Measurements from ENCODE around the gene APBA2.

APBA2 gene

GRCh38 chr15:29058903-29059539 lies 173.2 kb downstream of the APBA2 start:
- DNase-seq (ENCODE audit: low read depth in 2 of 2) = no peak

DNA sequence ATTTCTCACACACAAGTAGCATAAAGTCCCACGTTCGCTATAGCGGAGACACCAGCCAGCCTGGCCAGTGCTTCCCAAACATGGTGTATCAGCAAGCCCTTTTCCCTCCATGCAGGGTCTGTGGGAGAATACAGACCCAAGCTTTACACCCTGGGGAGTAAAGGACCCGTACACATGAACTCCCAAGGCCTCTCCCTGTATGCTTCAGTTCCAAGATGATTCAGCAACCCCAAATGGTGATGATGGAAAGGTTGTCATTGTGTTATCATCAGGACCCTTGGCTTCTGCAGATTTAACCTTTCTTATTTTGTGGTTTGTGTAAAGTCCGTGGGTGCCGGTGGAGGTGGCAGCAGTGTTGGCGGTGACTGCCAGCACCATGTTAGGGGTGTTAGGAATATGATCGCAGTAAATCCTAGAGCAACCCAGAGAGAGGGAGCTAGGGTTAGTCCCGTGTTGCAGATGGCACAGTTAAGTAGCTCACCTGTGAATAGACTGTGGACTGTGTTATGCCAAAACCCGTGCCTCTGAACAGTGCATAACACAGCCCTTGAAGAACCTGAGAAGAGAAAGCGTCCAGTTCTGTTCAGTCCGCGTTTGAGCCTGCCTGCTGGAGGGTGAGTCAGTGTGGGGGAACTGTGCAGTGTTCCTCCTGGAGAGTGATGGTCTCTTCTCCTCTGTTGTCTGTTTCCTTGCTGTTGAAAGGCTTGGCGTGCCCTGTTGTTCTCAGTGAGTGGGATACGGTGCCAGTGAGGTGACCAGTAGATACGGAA lies 174.3 kb downstream of the APBA2 start:
- no peak for DNase-seq (ENCODE audit: low read depth in 2 of 2)

GRCh38 chr15:29061746-29062145 lies 176.0 kb downstream of the APBA2 start:
- DNase-seq (ENCODE audit: low read depth in 2 of 2) = no peak

GRCh38 chr15:29062179-29062591 lies 176.4 kb downstream of the APBA2 start:
- DNase-seq (ENCODE audit: low read depth in 2 of 2) = no peak

DNA sequence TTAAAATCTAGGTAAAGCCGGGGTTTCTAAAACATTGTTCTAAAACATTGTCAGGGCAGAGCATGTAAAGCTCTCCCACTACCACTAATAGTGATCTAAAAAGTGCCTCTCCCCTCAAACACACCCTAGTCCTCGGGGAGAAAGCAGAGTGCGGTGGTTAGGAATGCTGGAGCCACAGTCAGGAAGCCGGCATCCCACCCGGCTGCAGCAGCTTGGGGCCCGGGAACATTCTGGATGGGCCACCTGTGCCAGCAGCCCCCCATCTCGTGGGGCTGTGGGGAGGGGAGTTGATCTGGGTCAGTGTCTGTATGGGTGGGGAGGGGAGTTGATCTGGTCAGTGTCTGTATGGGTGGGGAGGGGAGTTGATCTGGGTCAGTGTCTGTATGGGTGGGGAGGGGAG lies 176.9 kb downstream of the APBA2 start:
- DNase-seq (ENCODE audit: low read depth in 2 of 2) = no peak

GRCh38 chr15:29063646-29064045 lies 177.9 kb downstream of the APBA2 start:
- DNase-seq (ENCODE audit: low read depth in 2 of 2) = no peak

DNA sequence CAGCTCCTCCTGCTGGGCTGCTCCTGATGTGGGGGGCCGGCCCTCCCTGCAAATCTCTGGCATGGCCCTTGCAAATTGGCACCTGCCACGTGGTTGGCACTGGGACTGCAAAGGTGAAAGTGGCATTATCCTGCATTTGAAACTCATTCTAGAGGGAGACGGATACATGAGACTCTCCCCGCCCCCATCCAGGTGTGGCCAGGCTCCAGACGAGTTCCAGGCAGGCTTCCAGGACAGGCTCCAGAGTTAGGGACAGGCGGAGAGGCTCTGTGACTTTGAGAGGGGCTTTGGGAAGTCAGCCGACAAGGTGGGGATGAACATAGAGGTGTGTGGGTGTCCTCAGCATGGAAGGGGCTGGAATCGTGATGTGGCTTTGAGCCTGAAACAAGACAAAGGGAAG lies 178.5 kb downstream of the APBA2 start:
- DNase-seq (ENCODE audit: low read depth in 2 of 2) = no peak

DNA sequence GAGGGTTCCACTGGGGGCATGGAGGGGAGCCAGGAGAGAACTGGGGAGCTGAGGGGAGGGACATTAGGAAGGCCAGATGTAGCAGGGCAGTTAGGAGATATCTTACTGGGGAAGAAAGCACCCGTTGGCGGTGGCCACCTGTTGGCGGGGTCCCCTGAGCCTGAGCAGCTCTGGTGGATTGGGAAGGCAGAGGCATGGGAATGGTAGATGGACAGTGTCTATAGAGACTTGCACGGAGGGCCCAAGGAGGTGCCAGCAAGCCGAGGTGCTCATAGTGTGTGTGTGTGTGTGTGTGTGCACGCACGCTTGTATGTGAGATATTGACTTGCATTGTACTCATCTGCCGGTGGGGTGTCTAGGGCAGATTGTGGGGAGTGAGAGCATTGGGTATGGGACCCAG lies 179.0 kb downstream of the APBA2 start:
- no peak for DNase-seq (ENCODE audit: low read depth in 2 of 2)

DNA sequence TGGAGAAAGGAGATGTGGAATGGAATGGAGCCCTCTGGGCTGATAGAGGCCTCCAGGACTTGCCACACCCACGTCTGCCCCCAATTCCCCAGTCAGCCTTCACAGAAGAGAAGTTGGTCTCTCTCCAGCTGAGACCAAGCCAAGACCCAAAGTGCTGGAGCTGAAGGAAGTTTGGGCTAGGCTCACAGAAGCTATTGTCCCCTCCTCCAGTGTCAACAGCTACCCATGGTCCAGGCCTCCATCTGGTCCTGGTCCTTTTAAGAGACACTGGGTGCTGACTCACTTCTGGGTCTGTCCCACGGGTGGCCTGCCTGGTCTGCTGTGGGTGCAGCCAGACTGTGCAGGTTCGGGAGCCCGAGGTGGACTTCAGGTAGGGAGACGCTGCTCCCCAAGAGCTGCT lies 179.8 kb downstream of the APBA2 start:
- DNase-seq (ENCODE audit: low read depth in 2 of 2) = no peak

DNA sequence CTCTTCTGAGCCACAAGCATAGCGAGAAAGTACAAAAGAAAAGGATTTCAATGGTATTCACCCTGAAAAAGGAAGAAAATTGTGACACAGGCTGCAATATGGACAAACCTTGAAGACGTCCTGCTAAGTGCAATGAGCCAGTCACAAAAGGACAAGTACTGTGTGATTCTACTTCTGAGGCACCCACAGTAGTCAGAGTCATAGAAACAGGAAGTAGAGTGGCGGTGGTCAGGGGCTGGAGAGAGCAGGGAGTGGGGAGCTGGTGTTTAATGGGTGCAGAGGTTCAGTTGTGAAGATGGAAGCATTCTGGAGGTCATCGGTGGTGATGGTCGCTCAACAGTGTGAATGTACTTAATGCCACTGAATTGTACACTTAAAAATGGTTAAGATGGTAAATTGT lies 180.5 kb downstream of the APBA2 start:
- DNase-seq (ENCODE audit: low read depth in 2 of 2) = no peak

- no peak for DNase-seq (ENCODE audit: low read depth in 2 of 2)
These were observed 181.1 kb downstream of the APBA2 start for GRCh38 chr15:29066838-29067237.

DNA sequence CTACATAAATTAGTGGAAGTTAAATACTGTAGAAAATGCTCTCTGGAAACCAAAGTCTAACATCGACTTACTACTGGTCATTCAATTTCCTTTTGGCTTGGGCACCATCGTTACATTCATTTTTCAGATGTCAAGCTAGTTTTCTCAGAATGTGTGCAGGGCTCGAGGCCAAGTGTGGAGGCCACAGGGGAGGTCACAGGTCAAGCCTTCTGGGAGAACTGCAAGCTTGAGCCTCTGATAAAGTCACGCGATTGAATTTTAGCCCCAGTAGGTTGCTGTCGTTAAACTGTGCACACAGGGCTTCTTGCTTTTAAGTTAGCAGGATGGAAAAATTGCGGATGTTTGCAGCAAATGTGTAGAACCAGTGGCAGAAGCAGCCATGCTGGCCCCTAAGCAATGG lies 182.2 kb downstream of the APBA2 start:
- DNase-seq (ENCODE audit: low read depth in 2 of 2) = no peak

- DNase-seq (ENCODE audit: low read depth in 2 of 2) = no peak
These were observed 184.9 kb downstream of the APBA2 start for GRCh38 chr15:29070471-29071231.

GRCh38 chr15:29071232-29071881 lies 185.6 kb downstream of the APBA2 start:
- DNase-seq (ENCODE audit: low read depth in 2 of 2) = no peak

DNA sequence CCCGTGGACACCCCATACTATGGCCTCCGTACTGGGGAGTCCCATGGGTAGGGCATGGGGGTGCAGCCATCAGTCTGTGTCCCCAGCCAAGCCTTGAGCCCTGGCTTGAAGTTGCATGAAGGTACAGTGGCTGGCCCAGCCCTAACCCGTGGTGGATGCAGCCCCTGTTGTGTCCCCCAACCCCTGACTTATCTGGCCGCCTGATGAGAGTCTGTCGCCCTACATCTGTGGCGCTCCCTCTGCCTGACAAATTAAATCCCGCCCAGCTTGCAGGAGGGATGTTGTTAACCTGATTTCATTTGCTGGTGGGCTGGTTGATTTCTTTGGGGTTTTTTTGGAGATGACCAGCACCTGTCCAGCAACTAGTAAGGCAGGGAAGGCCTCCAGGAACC lies 186.1 kb downstream of the APBA2 start:
- DNase-seq (ENCODE audit: low read depth in 2 of 2) = no peak

DNA sequence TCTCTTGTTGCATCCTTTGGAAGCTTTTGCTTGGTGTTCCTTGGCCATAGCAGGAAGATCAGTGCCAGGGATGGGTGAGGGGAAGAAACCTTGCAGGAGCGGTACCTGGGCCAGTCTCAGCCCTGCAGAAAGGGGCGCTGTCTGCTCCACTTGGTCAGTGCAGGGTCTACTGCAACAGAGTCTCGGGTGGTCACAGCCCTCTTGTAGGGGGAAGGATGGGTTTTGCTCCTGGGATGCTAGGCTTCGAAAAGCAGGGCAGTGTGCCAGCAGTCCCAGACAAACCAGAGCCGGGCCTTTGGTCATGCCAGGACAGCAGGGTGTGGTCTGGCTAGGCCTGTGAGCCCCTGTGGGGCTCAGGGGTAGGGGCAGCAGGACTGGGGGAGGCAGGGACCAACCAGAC lies 186.7 kb downstream of the APBA2 start:
- DNase-seq (ENCODE audit: low read depth in 2 of 2) = no peak

DNA sequence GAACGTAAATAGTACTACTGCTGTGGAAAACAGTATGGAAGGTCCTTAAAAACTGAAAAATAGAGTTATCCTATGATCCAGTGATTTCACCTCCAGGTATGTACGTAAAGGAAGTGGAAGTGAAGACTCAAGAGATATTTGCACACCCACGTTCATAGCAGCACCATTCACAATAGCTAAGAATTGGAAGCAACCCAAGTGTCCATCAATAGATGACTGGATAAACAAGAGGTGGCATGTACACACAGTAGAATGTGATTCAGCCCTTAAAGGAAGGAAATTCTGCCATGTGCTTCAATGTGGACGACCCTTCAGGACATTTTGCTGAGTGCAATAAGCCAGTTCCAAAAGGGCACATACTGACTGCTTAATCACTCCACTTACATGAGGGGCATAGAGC lies 188.3 kb downstream of the APBA2 start:
- no peak for DNase-seq (ENCODE audit: low read depth in 2 of 2)

GRCh38 chr15:29078541-29078940 lies 192.8 kb downstream of the APBA2 start:
- DNase-seq (ENCODE audit: low read depth in 2 of 2) = no peak

DNA sequence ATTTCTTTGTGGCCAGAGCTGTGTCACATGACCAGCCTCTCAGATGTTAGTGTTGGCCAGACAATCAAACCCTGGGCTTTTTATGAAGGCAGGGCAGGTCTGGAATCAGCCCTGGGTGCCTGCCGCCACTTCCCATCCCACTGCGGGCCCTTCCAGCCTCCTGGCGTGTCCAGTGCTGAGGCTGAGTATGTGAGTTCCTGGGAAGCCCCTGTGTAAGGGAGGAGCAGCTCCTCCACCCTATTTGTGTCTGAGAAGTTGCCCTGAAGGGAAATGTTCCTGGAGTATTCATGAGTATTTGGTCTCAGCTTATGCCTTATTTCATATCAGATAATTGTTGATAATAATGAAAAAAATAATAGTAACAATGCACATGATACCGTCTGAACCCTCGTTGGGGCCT lies 193.7 kb downstream of the APBA2 start:
- no peak for DNase-seq (ENCODE audit: low read depth in 2 of 2)

DNA sequence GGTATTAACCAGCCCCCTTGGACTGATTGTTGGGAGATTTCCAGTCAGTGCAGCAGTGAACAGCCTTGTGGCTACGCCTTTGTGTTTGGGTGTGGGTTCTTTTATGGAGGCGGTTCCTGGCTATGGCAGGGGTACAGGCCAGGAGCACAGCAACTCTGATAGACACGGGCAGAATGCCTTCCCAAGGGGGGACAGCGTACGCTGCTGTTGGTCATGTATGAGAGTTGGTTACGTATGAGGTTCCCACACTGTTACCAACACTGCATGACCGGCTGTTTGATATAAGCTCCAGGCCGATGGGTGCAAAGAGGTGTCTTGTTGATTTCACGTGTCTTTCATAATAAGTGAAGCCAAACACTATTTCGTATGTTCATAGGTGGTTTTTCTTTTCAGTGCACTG lies 196.0 kb downstream of the APBA2 start:
- no peak for DNase-seq (ENCODE audit: low read depth in 2 of 2)

DNA sequence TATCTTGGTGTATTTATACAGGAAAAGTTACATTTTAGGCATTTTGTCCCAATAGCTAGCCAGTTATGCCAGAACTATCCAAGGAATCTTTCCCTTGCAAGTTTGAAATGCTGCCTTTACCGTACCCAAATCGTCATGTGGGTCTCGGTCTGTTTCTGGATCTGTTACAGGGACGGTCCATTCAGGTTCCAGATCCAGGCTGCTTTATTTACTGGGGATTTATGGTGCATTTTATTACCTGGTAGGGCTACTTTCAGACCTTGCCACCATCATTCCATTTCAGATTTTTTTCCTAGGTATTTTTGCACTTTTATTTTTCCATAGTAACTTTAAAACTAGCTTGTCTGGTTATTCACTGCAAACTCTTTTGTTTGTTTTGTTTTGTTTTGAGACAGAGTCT lies 197.4 kb downstream of the APBA2 start:
- DNase-seq (ENCODE audit: low read depth in 2 of 2) = no peak

DNA sequence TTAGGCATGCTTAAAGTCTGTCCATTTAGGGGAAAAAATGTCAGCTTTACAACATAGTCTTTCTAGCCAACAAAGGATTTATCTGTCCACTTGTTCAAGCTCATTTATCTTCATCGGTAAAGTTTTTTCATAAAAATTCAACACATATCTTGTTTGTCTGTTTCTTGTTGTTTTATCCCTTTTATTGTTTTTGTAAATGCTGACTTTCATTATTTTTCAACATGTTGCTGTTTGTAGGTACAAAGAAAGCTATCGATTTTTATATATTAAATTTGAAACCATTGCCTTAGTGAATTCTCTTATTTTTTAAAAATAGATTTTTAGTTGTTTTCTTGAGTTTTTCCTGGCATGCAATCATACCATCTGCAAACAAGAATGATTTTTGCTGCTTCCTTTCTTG lies 198.1 kb downstream of the APBA2 start:
- no peak for DNase-seq (ENCODE audit: low read depth in 2 of 2)

Measured in stimulated activated CD4-positive, alpha-beta T cell treated with anti-CD3 and anti-CD28 coated beads, Interleukin-1b, Interleukin-23, amount 100 ng/mL, for 4 hours (primary cell).